GM19467 (cell line): ENCODE results near the gene PIP4K2A.

Experiments used
- ATAC-seq: cut with Tn5 transposase; IDR thresholded peaks from one replicate; pipeline ENCODE4 v1.9.1; 2021; ENCODE audit warnings: mild to moderate bottlenecking, moderate library complexity; ENCODE audit not compliant: unreplicated experiment

The PIP4K2A gene

DNA sequence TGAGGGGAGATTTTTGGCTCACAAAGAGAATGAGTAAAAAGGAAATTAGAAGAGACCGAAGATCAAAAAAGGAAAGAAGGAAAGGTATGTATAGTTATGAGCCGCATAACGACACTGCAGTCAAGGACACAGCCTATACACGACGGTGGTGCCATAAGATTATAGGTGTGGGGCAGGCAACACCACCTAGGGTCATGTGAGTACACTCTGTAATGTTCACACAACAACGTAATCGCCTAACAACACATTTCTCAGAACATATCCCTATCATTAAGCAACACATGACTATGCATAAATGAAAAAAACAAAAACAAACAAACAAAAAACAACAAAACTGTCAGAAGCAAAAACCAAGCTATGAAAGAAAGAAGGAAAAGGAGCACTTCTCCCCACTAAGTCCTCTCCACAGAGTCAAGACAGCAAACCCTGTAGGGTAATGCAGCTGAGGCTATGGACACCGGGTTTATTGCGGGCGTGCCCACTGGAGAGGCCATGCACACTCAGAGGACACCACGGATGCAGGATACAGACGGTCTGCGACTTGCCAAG is 45.1 kb downstream of the PIP4K2A start:
- no peak for ATAC-seq

DNA sequence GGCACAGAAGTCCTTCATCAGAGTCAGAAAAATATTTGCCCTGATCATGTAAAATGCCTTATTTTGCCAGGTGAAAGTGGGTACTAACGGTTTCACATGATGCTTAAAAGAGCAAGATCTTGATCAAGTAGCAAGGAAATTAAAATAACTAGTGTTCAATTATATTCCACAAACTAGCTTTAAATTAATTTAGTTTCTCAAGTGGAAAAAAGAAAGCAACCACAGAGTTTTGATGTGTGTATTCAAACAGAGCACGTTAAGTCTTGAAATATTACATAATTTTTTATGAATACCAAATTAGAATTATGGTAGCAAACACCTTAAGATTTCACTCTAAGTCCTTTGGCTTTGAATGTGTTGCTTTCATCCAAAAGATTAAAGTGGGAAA is 47.3 kb downstream of the PIP4K2A start:
- no peak for ATAC-seq

GRCh38 chr10:22666287-22667092 is 47.9 kb downstream of the PIP4K2A start:
- ATAC-seq, result peak; percentile 65

DNA sequence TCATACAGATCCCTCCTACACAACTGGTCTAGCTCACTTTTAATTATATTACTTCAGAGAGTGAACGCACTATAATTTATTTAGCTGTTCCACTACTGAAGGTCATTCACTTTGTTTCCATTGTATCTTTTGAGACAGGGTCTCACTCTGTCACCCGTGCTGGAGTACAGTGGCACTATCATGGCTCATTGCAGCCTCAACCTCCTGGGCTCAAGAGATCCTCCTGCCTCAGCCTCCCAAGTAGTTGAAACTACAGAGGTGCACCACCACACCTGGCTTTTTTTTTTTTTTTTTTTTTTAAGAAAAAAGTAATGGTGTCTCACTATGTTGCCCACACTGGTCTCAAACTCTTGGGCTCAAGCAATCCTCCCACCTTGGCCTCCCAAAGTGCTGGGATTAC is 49.0 kb downstream of the PIP4K2A start:
- ATAC-seq, result no peak

- no peak for ATAC-seq
Observed at GRCh38 chr10:22662733-22663330, 51.5 kb downstream of the PIP4K2A start.

DNA sequence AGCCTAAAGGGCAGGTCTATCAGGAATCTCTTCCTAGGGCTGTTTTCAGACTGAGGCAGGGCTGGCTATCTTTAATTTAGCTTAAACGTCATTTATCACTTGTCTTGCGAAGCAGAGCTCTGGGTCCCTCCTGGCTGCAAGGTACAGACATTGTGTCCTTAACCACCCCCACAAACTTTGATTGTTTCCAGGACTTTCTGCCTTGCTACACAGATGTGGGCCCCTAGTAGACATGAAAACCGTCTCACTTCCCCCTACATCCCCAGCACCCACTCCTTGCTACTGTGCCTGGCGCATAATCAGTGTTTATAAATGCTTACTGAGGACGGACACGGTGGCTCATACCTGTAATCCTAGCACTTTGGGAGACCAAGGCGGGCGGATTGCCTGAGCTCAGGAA is 54.5 kb downstream of the PIP4K2A start:
- ATAC-seq, result no peak

DNA sequence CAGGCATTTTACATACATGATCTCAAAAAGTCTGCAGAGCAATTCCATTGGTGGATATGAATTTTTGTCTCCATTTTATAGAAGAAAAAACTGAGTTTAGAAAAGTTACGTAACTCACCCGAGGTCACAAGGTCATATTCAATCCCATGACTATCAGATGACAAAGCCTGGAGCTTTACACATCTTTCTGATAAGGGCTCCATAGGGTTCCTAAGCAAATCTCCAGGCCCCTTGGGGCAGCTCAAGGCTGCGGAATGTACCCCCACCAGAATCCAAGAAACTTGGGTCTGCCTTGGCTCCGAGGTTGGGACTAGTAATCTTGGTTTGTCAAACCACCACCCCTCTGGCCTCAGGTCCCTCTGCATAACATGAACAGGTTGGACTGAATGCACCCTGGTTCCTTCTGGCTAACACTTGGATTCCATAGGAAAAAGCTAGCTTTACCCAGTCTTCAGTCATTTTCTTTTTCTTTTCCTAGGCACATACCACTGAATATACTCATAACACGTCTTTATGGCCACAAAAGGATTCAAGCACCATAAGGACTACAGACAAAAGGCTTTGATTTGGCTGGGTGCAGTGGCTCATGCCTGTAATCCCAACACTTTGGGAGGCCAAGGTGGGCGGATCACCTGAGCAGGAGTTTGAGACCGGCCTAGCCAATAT is 55.5 kb downstream of the PIP4K2A start:
- ATAC-seq, result no peak

DNA sequence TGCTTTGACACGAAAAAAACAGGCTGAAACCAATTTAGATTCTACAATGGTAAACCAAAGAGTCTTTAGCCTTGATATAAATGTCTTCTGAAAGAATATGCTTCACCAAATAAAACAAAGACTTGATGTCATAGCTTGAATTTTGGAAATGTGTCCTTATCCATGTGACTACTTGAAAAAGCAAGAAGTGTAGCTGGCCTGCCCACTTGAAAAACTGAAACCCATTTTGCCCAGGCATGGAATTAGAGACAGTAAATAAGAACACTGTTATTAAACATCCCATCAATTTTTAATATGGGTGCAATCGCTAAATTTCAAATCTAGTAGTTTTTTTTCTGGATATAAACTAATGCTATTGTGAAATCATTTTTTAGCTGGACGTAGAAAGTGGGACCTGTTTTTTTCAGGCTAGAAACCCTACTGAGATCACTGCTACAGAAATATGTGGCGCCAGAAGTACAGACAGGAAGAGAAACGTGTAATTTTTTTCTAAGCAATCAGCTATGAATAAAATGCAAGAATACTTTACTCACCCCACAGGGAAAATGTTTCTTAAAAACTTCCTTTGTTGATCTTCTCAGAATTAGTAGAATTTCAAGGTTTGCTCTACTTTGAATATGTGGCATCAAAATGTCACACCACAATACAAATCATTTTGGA is 56.7 kb downstream of the PIP4K2A start:
- no peak for ATAC-seq

DNA sequence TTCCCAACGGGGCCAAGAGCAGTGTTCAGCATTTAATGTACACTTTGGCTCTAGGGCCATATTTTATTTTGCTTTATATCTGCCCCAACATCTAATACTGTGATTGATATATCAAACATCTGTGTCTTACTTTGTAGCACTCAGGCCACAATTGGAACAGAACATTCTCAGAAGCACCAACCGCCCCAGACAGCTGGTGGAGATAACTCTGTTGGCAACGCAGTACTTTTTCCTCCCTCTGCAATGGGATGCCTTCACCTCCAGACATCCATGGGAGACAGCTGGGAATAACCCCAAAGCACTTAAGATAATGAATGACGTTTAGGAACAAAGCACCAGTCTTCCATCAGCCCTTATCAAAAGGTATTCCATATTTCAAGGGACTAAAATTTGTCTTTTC is 57.4 kb downstream of the PIP4K2A start:
- no peak for ATAC-seq

- no peak for ATAC-seq
Observed at GRCh38 chr10:22656036-22656435, 58.3 kb downstream of the PIP4K2A start.

DNA sequence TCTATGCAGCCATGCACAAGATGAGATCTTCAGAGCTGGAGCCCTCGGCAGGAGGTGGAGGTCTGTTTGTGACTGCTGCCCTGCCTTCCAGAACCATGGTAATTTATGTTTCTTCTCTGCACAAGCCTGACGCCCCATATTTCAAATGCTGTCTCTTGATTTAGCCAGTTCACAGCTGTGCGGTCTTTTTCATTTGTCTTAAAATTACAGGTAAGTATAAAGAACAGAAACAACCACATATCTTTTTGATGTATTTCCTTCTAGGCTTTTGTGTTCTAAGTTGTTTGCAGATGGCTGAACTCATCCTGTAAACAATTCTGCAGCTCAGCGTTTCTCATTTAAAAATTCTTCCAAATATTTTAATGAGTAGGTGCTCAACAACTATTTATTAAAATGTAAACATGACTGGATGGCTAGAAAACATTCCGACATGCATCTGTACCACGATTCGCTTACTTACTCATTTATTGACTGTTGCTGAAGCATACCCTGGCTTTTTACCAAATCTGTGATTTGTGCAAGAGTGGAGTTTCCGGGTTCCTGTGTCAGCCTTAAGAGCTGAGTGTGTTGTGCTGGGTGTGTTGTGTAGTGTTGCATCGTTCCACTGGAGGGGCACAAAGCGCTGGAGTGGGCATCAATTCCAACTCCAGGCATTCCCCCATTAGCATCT is 58.9 kb downstream of the PIP4K2A start:
- no peak for ATAC-seq

GRCh38 chr10:22652988-22653481 is 61.3 kb downstream of the PIP4K2A start:
- ATAC-seq, result no peak

DNA sequence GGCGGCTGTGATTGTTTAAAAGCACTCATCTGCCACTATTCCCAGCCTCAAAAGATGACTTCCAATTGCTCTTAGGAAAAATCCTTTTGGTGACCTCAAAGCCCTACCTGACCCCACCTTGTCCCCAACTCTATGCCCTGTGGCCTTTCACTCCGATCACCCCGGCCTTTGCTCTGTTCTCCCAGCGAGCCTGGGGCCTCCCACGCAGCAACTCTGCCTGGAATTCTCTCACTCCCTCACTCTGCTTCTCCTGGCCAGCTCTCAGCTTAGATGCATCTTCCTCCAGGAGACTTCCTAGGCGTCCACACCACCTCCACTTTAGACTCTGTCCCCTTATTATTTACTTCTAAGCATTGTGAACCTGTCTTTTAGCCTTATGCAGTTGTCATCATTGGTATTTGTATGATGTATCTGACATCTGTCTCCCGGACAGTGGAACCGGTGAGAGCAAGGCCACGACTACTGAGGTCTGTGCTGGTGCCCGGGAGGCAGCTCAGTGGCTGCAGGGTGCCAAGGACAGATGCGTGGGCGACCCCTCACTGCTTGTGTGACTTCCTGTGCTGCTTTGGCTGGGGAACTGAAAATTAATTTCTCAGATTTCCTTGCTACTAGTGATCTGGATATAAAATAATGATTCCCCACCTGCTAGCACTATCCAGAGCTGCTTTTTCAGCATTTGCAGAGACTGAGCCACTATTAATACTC is 63.0 kb downstream of the PIP4K2A start:
- ATAC-seq, result peak; percentile 32

DNA sequence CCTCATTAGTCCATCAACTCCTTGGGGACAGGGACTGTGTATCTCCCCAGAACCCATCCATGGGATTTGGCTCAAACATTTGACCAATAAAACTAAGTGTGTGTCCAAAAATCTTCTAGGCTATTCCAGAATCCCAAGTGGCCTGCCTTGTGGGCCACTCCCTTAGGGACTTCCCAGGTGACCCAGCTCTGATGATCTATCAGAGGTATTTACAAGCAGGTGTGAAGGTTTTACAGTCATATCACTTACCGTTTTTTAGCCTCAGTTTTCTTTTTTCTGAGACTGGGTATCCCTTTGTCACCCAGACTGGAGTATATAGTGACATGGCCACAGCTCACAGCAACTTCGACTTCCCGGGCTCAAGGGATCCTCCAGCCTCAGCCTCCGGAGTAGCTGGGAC is 64.4 kb downstream of the PIP4K2A start:
- no peak for ATAC-seq

DNA sequence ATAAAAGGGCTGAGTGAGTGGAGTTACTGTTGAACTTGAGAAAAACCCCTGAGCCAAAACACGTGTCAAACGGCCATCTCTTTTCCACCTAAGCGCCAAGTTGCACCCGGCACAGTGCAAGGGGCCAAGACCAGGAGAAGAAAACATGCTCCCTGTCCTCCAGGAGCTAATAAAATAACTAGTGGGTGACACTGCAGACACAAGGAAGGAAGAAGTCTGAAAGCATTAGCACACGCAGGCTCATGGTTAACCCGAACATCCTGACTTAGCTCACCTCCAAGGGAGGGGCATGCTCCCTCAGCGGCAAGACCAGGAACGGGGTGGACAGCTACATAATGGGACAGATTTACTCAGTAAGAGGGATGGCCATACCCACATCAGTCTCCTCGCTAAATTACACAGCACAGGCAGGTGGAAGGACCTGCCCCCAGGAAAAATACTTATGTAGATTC is 65.0 kb downstream of the PIP4K2A start:
- no peak for ATAC-seq

DNA sequence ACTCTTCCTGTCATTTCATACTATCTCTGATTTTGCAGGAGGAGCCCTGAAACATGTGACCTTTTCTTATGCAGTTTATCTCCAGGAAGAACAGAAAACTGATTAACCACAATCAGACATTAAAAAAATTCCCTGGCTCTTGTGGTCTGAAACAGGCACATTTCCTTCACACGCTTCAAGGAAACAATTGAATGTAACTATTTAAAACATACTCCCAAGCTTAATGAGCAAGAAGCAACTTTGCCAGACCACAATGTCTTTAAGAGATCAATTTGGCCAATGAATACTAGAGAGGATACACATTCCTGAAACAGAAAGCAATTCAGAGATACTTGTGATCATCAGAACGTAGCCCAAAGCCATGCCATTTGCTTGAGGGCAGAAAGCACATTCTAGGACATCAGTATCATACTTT is 65.8 kb downstream of the PIP4K2A start:
- ATAC-seq, result peak; percentile 30

DNA sequence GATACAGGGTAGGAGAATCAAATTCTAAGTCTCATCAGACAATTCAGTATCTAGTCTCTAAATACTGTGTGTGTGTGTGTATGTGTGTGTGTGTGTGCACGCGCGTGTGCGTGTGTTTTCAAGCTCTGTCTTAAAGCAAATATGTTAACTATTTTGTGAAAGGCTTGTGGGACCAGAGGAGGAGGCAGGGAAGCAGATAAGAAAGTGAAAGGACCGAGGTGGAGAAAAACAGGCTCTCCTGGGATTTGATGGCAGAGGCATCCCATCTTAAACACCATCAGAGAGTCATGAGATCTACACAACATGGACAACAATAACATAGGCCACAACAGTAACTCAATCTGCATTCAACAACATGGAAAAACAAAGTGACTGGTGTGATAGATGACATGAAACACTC is 67.1 kb downstream of the PIP4K2A start:
- no peak for ATAC-seq

DNA sequence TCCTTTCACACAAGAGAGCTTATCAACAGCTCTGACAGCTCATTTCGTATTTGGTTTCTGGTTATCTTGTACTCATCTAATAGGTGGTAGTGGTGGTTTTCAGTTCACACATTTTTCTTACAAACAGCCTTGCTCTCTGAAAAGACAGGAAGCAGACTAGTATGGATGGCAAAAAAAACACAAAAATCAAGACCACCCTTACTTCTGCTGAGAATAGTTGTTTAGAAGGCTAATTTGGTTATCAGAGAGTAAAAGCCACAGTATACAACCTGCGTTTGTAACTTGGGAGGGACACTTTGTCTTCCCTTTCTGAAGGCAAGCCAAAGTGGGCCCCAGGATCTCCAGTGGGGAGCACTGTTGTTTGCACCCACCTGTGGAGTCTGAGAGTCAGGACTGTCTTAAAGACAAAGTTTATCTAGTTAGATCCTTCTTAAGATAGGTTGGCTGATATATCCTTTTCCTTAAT is 68.0 kb downstream of the PIP4K2A start:
- ATAC-seq, result peak; percentile 51

DNA sequence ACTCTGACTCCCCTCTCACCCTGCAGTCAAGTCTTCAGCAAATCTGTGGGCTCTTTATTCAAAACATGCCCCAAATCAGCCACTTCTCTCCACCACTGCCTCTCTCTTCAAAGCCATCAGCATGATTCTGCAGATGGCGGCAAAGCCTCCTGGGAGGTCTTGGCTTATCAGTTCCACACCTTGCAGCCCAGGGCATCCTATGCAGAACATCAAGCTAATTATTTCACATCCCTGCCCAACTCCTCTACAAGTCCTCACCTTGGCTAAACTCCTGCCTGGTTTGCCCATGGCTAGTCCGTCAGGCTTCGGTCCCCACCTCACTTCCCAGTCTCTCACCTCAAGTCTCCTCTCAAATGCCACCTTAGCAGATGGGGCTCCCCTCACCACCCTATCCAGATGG is 70.2 kb downstream of the PIP4K2A start:
- ATAC-seq, result no peak

- no peak for ATAC-seq
Observed at GRCh38 chr10:22643775-22644174, 70.6 kb downstream of the PIP4K2A start.
